GM19239 (cell line): ENCODE measurements around the gene GSTO1.

ENCODE experiments used
- DNase-seq: peaks from one replicate; pipeline ENCODE4 v3.0.0; 2011; ENCODE audit warnings: low spot score; ENCODE audit not compliant: insufficient read length
- FAIRE-seq: peaks from 2 replicates; lab custom pipeline; 2011; peaks lifted over from hg19 to GRCh38; lab: Jason Lieb, UNC

GSTO1 gene

DNA sequence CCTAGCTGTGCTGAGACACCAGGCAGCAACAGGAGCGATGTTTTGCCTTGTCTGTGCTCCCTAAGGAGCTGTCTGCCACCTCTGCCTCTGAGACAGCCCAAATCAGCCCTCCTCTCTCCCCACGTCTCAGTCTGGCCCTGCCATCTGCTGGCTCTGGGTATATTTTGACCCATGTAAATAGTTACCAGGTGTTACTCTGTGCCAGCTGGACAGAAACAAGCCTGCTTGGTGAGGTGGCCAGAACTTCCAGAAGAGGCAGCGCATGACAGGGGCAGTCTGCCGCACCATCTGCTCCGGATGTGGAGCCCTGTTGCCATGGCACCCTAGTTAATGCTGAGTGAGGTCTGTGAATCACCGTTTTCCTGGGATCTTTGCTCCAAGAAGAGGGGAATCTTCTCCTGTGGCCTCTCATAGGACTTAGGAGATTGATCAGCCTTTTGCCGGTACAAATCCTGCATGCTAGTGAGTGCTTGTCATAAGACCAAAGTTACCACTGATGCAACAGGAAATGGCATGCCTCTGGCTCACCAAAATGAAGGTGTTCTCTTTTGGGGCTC is 46.1 kb downstream of the GSTO1 start:
- FAIRE-seq = no peak

DNA sequence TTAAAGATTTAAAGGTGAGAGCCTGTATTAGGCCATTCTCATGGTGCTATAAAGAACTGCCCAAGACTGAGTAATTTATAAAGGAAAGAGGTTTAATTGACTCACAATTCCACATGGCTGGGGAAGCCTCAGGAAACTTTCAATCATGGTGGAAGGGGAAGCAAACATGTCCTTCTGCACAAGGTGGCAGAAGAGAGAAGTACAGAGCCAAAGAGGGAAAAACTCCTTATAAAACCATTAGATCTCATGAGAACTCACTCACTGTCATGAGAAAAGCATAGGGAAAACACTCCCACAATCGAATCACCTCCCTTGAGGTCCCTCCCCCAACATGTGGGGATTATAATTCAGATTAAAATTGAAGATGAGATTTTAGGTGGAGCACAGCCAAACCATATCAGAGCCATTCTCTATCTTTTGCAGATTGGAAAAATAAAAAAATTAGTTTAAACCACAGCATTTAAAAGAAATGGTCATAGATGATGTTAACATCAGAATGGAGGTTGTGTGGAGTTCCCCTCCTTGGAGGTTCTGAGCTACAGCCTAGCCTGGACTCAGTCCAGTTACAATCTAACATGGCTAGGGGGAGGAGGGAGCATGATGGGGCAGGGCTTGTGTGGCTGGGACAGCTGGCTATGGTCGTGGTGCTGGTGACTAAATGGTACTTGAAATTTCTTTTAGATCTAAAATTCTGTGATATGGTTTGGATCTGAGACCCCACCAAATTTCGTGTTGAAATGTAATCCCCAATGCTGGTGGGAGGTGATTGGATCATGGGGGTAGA is 47.4 kb downstream of the GSTO1 start:
- DNase-seq = no peak
- FAIRE-seq = no peak

More for the DNA sequence above, 46.1 kb downstream of the GSTO1 start:
- DNase-seq = no peak

DNA sequence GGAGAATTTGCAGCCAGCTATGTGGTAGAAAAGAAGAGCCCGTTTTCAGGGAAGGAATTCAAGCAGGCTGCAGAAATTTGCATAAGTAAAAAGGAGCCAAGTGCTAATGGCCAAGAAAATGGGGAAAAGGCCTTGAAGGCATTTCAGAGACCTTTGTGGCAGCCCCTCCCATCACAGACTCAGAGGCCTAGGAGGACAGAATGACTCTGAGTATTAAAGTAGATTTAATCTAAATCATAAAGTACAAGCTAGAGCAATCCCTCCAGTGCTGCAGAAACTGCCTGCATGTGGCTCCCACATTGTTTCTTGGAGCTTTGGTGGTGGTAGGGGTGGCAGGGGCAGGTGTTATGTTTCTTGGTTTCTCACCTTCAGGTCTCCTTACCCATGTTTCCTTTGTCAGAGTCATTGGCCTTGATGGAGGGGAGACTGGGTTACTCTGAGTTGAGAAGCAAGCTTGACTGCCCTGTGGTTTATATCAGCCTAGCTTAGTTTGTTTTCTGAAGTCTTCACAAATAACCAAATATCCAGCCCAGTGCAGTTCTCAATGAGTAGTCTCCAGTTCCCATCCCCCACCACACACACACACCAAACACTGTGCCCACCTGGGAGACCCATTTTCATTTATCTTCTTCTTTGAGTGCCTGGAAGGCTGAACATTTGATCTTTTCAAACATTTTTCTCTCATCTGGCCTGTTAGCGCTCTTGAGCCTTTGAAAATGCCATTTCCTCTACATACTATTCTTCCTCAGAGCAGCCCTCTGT is 49.1 kb downstream of the GSTO1 start:
- DNase-seq (no peak), FAIRE-seq (no peak)

DNA sequence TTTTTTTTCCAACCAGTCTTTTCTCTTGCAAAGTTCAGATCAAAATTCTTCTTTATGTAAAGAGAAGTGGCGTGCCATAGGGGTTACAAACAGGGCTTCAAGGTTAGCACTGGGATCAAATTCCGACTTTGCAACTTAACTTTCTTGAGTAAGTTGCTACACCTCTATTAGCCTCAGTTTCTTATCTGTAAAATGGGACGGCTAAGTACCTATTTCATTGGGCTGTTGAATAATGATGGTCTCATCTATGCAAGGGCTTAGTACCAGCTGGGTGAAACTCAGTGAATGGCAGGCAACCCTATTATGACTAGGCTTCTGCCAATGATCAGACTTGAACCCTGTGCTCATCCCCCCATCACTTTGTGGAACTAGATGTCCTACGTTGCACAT is 49.7 kb downstream of the GSTO1 start:
- FAIRE-seq (no peak), DNase-seq (no peak)

DNA sequence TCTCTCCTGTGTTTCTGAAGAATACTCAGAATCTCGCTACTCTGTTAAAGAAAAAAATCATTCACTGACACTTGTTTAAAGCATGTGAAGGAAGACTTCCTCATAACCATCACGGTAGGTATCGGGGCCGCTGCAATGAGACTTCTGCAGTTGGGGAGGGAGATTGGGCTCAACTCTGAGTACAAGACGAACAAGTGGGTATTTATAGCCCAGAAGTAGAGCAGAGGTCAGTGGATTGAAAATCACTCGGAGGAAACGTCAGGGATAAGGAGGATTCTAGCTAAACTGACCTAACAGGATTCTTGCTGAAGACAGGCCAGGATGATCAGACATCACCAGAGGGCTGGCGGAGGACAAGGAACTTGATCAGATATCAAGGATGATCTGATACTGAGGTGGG is 50.2 kb downstream of the GSTO1 start:
- FAIRE-seq = no peak

DNA sequence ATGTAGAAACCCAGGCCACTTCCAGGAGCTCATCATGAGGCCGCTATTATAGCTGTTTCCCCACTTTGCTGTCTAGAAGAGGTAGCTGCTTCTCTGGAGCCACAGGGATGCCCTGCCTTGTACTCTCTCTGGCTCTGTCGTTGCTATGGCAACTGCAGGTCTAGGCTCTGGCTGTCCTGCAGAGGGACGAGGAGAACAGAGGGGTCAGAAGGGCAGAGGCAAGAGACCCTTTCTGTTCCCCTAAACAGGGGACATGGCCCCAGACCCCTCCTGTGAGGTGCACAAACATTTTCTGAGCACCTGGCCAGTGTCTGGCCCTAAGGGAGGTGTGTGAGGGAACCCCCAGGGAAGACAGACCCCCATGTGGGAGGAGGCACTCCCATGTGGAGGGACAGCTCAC is 52.2 kb downstream of the GSTO1 start:
- FAIRE-seq = no peak
- no peak for DNase-seq

More for the DNA sequence above, 50.2 kb downstream of the GSTO1 start:
- DNase-seq = no peak

- no peak for FAIRE-seq
Measured at GRCh38 chr10:104307576-104308438, 53.1 kb downstream of the GSTO1 start.

GRCh38 chr10:104308439-104308903 is 53.8 kb downstream of the GSTO1 start:
- DNase-seq (peak; percentile 61), FAIRE-seq (peak; percentile 93)

More at GRCh38 chr10:104307576-104308438, 53.1 kb downstream of the GSTO1 start:
- DNase-seq = no peak

GRCh38 chr10:104309980-104310978 is 55.6 kb downstream of the GSTO1 start:
- no peak for DNase-seq
- FAIRE-seq = no peak

DNA sequence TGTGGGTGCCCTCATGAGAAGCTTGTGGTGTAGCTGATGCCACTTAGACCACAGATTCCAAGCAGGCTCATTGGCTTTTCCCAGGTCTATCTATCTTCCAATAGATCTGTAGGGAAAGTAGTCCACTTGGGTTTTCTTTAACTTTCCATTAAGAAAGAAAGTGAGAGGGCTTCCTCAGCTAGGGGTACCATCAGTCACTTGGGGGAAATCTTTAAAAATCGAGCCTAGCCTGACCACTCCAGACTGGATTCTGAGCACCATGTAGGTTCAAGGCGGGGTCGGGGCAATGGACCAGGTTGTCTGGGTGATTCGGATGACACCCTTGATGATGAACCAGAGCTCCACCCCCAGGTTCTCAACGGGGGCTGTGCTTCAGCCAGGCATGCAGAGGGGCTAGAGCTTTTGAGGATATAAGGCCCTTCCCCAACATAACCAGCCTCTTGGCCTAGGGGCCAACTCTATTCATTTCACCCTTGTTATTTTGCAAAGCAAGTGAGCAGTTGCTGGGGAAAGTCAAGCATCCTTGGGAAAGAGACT is 56.6 kb downstream of the GSTO1 start:
- FAIRE-seq (no peak), DNase-seq (no peak)

- DNase-seq (no peak), FAIRE-seq (no peak)
Measured at GRCh38 chr10:104314591-104315485, 60.1 kb downstream of the GSTO1 start.

DNA sequence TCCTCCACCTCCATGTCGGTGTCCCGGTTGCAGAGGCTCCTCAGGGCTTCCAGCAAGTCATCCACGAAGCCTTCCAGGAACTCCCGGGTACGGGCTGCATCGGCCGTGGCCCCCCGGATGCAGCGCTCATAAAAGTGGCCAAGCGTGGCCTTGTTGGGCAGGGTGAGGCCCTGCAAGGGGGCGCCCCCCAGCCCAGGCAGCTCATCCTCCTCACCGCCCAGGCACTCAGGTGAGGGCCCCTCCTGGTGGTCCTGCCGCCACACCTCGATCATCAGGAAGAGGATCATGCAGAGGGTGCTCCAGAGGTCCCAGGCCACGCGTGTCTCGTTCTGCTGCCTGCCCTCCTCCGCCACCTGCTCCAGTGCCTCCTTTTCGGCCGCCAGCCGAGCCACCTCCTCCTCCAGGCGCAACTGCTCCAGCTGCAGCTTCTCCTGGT is 60.8 kb downstream of the GSTO1 start:
- FAIRE-seq (no peak), DNase-seq (no peak)

DNA sequence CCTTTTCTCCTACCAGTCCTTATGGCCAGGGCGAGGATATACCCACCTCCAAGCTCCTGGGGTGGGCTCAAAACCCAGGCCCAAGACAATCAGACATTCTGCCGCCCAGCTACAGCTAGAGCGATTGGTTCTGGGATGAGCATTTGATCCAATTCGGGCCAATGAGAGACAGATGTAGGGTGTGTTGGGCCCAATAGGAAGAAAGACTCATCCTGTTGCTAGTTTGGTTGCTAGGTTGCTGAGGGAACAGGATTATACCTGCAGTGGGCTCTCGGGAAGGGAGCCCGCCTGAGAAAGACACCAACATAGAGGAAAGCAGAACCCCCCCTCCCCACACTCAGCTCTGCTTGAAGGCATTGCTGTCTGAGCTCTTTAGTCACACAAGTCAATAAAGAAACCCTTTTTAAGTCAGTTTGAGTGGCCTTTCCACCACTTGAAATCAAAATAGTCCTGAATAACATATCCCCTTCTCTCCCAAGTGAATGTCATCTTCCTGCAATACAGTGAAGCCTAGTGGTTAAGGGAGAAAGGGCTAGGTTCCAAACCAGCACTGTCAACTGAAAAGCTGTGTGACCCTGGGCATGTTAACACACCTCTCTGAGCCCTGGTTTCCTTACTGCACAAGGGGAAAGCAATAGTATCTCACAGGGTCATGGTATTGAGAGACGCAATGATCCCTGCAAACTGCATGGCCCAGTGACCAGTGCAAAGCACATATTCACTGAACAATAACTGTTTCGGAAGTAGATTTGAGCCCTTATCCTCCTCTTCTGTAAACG is 61.8 kb downstream of the GSTO1 start:
- FAIRE-seq (no peak), DNase-seq (no peak)
